Astrocyte of the cerebellum (primary cell): ENCODE measurements around the gene RGP1.

Experiments
- DNase-seq: peaks from one replicate; pipeline ENCODE4 v3.0.0-alpha.2; 2011; ENCODE audit warnings: low read depth
- H3K4me3 ChIP-seq: 2 replicates; pipeline ENCODE4 v1.5.1; 2011; ENCODE audit warnings: mild to moderate bottlenecking, low read depth, low read length, moderate library complexity
- CTCF ChIP-seq: IDR thresholded peaks from 2 replicates; pipeline ENCODE4 v1.5.1; 2012; ENCODE audit warnings: low read length, low read depth, moderate library complexity, mild to moderate bottlenecking; ENCODE audit errors: missing control alignments
- in situ Hi-C: cut with HindIII; loops from 2 replicates; pipeline ENCODE4 v1.10.0; 2017; ENCODE audit warnings: low sequenced_read_pairs

RGP1 gene

GRCh38 chr9:35783418-35783817, 34.3 kb downstream of the RGP1 start:
- in situ Hi-C loops = no loop called here
- no peak for TF ChIP-seq CTCF
- H3K4me3 ChIP-seq = no peak overlapping the region
- DNase-seq = no peak

GRCh38 chr9:35789541-35789940, 40.5 kb downstream of the RGP1 start:
- no peak for TF ChIP-seq CTCF
- H3K4me3 ChIP-seq = no peak overlapping the region
- DNase-seq = no peak
- in situ Hi-C loops = no loop called here

- DNase-seq = no peak
- no peak overlapping the region for H3K4me3 ChIP-seq
- TF ChIP-seq CTCF = no peak
- in situ Hi-C loops = no loop called here
Measured at GRCh38 chr9:35790025-35790384, 40.9 kb downstream of the RGP1 start.

GRCh38 chr9:35790385-35791296, 41.6 kb downstream of the RGP1 start:
- in situ Hi-C loops = no loop called here
- TF ChIP-seq CTCF = peak; percentile 83
- H3K4me3 ChIP-seq = peak overlapping the region; percentile 46
- peak; percentile 73 for DNase-seq

GRCh38 chr9:35791297-35791921, 42.3 kb downstream of the RGP1 start, which contains the start of gene NPR2:
TSS of gene NPR2 (plus strand) at chr9:35791591. CDS start at chr9:35792409, 818 bp downstream.
- no peak for TF ChIP-seq CTCF
- in situ Hi-C loops = no loop called here
- H3K4me3 ChIP-seq = peak within 1 kb of the TSS; percentile 46
- DNase-seq = no peak

- in situ Hi-C loops = no loop called here
- TF ChIP-seq CTCF = no peak
- no peak for DNase-seq
- H3K4me3 ChIP-seq = peak overlapping the region; percentile 46
Measured at GRCh38 chr9:35792024-35792813, 43.1 kb downstream of the RGP1 start.
